ENCODE results near the gene LTBP4.
"Not testable (repeated sequence)": the region's sequence is repeated elsewhere in the genome, so short reads cannot be mapped to it uniquely, and the experiment has no call there.

Gene LTBP4

GRCh38 chr19:40633207-40633606, 32.0 kb downstream of the LTBP4 start:
- no peak for DNase-seq

DNA sequence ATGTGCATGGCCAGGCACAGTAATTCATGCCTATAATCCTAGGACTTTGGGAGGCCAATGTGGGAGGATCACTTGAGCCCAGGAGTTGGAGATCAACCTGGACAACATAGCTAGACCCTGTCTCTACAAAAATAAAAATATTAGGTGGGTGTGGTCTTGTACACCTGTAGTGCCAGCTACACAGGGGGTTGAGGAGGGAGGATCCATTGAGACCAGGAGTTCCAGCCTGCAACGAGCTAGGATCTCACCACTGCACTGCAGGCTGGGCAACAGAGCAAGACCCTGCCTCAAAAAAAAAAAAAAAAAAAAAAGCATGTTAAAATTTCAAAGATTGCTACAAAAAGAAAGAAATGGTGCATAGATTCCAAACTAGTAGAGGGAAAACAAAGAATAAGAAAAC, 37.2 kb downstream of the LTBP4 start:
- DNase-seq: no peak

GRCh38 chr19:40639638-40639982, 38.4 kb downstream of the LTBP4 start:
- DNase-seq: no peak

DNA sequence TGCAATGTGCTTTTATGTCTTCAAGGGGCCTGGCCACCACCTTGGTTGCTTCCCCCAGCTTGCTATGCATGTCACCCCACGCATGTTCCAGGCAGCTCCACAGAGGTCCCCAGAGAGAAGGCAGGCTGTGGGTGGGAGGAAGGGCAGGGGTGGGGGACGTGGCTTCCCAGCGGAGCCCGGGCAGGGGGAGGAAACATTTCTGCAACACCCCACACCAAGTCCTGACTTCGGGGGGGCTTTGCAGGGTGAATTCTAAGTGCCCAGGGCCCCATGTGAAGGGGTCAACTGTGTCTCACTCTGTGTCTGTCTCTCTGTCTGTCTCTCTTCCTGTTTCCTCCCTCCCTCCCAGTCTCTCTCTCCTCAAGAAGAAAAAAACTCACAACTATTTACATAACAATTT, 39.6 kb downstream of the LTBP4 start:
- no peak for DNase-seq

- no peak for DNase-seq
Measured at GRCh38 chr19:40641281-40641680, 40.1 kb downstream of the LTBP4 start.

DNA sequence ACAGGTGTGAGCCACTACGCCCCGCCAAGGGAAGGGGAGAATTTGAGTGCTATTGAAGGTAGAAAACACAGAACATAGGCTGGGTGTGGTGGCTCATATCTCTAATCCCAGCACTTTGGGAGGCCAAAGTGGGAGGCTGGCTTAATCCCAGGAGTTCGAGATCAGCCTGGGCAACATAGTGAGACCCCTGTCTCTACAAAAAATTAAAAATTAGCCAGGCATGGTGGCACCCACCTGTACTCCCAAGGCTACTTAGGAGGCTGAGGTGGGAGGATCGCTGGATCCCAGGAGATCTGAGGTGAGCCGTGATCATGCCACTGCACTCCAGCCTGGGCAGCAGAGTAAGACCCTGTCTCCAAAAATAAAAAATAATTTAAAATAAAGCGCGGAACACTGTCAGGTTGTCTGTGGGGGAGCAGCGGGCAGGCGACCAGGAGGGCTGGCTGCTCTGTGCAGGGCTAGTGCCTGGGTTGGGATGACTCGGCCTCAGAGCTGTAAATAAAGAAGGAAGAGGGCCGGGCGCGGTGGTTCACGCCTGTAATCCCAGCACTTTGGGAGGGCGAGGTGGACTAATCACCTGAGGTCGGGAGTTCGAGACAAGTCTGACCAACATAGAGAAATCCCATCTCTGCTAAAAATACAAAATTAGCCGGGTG, 41.0 kb downstream of the LTBP4 start:
- DNase-seq: no peak

DNA sequence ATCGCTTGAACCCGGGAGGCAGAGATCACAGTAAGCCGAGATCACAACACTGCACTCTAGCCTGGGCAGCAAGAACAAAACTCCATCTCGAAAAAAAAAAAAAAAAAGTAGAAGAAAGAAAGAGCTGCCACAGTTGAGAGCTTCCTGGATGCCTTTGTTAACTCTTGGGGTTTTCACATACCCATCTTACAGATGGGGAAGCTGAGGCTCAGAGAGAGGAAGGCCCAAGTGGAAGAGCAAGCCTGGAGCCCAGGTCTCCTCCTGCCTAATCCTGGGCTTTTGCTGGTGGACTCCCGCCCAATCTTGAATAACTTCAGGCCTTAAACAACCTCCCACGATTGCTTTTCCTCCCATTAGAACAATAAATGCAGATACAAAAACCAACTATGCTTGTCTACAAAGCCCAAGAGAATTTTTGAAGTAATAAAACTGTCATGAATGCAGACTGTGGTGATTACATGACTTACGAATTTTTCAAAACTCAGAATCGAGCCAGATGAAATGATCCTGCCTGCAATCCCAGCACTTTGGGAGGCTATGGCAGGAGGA, 41.7 kb downstream of the LTBP4 start:
- DNase-seq: no peak

- no peak for DNase-seq
Measured at GRCh38 chr19:40646743-40647254, 45.6 kb downstream of the LTBP4 start.

- DNase-seq: not testable (repeated sequence)
Measured at GRCh38 chr19:40649903-40650675, 48.9 kb downstream of the LTBP4 start.

GRCh38 chr19:40650749-40651305, 49.7 kb downstream of the LTBP4 start:
- DNase-seq: no peak

GRCh38 chr19:40652303-40652702, 51.1 kb downstream of the LTBP4 start:
- not testable (repeated sequence) for DNase-seq

GRCh38 chr19:40655684-40656083, 54.5 kb downstream of the LTBP4 start:
- not testable (repeated sequence) for DNase-seq

DNA sequence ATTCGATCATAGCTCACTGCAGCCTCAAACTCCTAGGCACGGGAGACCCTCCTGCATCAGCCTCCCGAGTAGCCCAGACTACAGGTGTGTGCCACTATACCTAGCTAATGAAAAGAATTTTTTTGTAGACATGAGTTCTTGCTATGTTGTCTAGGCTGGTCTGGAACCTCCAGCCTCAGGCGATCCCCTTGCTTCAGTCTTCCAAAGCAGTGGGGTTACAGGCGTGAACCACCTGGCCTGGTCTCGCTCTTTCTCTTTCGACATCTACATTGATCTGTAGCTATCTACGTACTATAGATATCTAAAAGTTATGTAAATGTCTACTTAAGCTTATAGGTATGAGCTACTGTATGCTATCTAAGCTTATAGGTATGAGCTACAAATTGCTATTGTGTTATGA, 56.9 kb downstream of the LTBP4 start:
- DNase-seq: no peak

GRCh38 chr19:40659116-40659515, 57.9 kb downstream of the LTBP4 start:
- no peak for DNase-seq

DNA sequence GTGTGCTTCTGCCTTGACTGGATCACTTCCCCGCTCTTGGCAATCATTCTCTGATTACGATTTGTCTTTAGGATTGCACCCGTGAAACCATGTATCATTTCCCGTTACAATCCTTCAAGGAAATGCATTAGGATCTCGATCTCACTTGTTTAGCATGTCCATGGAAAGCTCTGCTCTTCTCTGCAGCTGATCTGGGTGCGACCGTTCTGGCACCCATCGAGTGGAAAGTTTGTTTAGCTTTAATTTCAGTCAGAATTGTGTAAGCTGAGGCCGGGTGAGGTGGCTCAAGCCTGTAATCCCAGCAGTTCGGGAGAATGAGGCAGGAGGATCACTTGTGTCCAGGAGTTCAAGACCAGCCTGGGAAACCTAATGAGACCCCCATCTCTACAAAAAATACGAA, 58.4 kb downstream of the LTBP4 start:
- DNase-seq: no peak

DNA sequence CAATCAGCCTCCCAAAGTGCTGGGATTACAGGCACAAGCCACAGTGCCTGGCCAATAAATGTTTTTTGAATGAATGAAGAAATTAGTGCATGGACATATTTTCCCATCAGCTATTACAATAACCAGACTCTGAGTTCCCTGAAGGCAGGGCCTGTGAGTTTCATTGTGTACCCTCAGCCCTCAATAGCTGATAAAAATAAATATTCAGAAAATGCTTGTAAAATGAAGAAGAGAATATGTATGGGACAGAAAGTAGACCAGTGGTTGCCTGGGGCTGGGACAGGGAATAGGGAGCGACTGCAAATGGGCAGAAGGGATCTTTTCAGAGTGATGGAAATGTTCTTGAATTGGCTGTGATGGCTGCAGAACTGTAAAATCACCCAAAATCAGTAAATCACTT, 60.4 kb downstream of the LTBP4 start:
- DNase-seq: no peak

GRCh38 chr19:40662925-40663694, 61.9 kb downstream of the LTBP4 start:
- peak; percentile 88 for DNase-seq

- peak; percentile 64 for DNase-seq
Measured at GRCh38 chr19:40663695-40664692, 62.8 kb downstream of the LTBP4 start.

DNA sequence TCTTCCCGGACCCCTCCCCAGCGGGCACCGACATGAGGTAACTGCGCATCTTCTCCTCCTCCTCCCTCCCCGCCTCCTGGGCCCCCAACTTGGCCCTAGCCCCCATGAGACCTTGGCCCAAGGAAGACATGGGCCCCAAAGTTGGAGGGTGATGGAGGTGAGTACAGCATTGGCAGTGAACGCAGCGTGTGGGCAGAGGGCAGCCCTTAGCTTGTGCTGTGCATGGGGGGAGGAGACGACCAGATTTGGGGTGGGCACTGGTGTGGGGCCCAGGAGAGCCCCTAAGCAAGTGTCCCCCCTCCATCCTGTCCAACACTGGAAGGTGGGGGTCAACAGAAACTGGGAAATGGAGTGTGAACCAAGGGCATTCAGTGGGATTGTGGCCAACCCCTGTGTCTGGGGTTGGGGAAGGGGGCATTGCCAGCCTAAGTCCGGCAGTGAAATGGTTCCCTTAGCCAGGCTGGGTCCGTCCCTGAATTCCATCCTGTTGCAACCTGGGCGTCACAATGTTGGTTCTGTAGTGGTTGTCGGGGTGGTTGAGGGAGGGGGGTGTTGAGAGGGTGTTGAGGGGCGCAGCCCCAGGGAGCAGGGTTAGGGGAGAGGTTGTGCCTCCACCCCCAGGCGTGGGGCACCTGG, 65.8 kb downstream of the LTBP4 start:
- DNase-seq: no peak

DNA sequence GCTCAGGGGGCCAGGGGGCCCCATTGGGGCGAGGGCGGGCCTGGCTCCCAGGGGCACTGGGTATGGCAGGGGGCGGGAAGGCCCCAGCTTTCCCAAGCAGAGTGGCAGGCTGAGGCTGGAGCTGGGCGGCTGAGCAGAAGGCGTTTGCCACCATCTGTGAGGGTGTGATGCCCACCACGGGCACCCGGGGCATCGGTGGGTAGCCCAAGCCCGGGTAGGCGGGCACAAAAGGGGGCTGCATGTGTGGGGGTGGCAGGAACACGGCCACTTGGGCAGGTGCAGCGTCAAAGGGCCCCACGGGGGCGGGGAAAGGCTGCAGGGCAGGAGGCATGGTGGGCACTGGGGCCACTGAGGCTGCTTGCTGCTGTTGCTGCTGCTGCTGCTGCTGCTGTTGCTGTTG, 66.4 kb downstream of the LTBP4 start:
- DNase-seq: no peak

- no peak for DNase-seq
Measured at GRCh38 chr19:40668991-40669614, 67.9 kb downstream of the LTBP4 start.
